ENCODE data around the gene MC1R. TPM values are rescaled to one million over a fixed set of nuclear protein-coding genes. Genes with fewer than 3 reads are reported as not detected.

Gene MC1R
- 4.8 and 6.8 TPM in 2 replicates for total RNA-seq

DNA sequence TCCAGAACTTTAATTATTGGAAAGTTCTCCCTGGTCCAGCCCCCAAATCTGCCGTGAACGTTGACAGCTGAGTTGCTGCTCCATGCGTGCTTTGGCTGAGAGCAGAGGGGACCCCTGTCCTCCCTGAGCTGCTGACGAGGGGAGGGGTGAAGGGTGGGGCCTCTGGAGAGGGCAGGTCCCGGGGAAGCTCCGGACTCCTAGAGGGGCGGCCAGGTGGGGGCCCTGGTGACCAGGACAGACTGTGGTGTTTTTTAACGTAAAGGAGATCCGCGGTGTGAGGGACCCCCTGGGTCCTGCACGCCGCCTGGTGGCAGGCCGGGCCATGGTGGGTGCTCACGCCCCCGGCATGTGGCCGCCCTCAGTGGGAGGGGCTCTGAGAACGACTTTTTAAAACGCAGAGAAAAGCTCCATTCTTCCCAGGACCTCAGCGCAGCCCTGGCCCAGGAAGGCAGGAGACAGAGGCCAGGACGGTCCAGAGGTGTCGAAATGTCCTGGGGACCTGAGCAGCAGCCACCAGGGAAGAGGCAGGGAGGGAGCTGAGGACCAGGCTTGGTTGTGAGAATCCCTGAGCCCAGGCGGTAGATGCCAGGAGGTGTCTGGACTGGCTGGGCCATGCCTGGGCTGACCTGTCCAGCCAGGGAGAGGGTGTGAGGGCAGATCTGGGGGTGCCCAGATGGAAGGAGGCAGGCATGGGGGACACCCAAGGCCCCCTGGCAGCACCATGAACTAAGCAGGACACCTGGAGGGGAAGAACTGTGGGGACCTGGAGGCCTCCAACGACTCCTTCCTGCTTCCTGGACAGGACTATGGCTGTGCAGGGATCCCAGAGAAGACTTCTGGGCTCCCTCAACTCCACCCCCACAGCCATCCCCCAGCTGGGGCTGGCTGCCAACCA lies at the start of gene MC1R:
MC1R (plus strand) TSS at position 410 of the 895 bp plus-strand sequence; CDS start at position 807, 397 bp downstream.
- Mint-ChIP-seq H3K9me3 (no peaks in the 10 kb centered on the region), H3K4me3 (peak within 1 kb of the TSS; percentile 66), H3K27me3 (peaks cover 17% of the 10 kb centered on the region), H3K27ac (no peak within 1 kb of the TSS), H3K4me1 (peaks cover 28% of the 10 kb centered on the region), H3K36me3 (ENCODE audit: low read depth) (no peaks in the 10 kb centered on the region)
- POLR2A ChIA-PET, result interaction anchor here (1.2 to 1.3 kb wide), 3 partner anchors 29 to 63 kb away, joined by 3 to 4 read pairs (median 3); partner anchors contain the start of gene DEF8
- DNase-seq (peak; percentile 40), ATAC-seq (ENCODE audit: low read depth) (peak; percentile 29)
- intact Hi-C loops (cut with micrococcal nuclease), result loop anchor here (1.0 to 2.0 kb wide), 2 partner anchors 30 to 100 kb away; partner anchors contain the start of genes DBNDD1 and DEF8
- TF ChIP-seq, protein P1, sequence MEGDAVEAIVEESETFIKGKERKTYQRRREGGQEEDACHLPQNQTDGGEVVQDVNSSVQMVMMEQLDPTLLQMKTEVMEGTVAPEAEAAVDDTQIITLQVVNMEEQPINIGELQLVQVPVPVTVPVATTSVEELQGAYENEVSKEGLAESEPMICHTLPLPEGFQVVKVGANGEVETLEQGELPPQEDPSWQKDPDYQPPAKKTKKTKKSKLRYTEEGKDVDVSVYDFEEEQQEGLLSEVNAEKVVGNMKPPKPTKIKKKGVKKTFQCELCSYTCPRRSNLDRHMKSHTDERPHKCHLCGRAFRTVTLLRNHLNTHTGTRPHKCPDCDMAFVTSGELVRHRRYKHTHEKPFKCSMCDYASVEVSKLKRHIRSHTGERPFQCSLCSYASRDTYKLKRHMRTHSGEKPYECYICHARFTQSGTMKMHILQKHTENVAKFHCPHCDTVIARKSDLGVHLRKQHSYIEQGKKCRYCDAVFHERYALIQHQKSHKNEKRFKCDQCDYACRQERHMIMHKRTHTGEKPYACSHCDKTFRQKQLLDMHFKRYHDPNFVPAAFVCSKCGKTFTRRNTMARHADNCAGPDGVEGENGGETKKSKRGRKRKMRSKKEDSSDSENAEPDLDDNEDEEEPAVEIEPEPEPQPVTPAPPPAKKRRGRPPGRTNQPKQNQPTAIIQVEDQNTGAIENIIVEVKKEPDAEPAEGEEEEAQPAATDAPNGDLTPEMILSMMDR (IDR thresholded peaks at IDR 0.05), result no peak
- CTCF ChIA-PET, result interaction anchor here (0.9 to 1.8 kb wide), 3 partner anchors 8 to 213 kb away, joined by 3 to 6 read pairs (median 3); no protein-coding TSS in a partner anchor

DNA sequence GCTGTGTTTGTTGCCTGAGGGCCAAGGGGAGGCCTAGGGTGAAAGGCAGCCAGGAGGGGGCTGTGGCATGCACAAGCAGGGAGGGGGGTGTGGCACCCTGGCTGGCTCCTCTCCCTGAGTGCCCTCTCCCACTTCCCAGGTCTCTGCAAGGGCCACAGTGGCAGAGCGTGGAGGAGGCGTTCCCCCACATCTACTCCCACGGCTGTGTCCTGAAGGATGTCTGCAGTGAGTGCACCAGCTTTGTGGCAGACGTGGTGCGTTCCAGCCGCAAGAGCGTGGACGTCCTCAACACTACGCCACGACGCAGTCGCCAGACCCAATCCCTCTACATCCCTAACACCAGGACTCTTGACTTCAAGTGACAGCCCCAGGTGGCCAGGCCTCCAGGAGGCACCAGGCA lies 48.8 kb upstream of the MC1R start:
- H3K27ac Mint-ChIP-seq, result no peak overlapping the region
- ChIA-PET POLR2A (no interaction called here), CTCF (interaction anchor here (1.9 kb wide), 1 partner anchor 9 kb away, joined by 5 read pairs; no protein-coding TSS in a partner anchor)
- H3K4me1 Mint-ChIP-seq, result peaks cover 13% of the 10 kb centered on the region
- ATAC-seq (ENCODE audit: low read depth), result no peak
- no peak overlapping the region for H3K4me3 Mint-ChIP-seq
- intact Hi-C loops (cut with micrococcal nuclease), result loop anchor here (5.0 kb wide), 3 partner anchors 137 to 308 kb away; partner anchors contain the start of genes CDK10 and RPL13
- peaks cover 9% of the 10 kb centered on the region for H3K36me3 Mint-ChIP-seq (ENCODE audit: low read depth)
- no peak for DNase-seq
- H3K27me3 Mint-ChIP-seq, result no peaks in the 10 kb centered on the region
- TF ChIP-seq, protein P1 (IDR thresholded peaks at IDR 0.05), result no peak
- no peaks in the 10 kb centered on the region for H3K9me3 Mint-ChIP-seq

DNA sequence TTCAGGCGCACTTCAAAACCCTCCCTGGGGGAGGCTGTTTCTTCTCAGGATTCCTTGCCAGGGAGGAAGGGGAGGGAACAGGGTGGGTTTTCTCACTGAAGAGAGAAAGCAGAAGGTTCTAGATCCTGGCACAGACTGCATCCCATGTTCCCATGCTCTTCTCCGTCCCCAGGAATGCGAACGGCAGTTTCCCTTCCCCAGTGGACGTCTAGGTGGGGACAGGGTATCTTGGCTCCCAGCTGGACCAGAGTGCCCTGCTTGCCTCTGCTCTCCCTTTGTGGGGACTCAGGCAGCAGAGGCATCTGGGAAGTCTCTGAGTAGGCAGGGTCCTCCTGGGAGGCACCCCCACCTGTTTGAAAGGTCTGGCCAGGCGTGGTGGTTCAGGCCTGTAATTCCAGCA lies 48.2 kb upstream of the MC1R start:
- DNase-seq (no peak), ATAC-seq (ENCODE audit: low read depth) (no peak)
- POLR2A ChIA-PET, result no interaction called here
- Mint-ChIP-seq H3K27me3 (no peaks in the 10 kb centered on the region), H3K27ac (no peak overlapping the region), H3K4me3 (no peak overlapping the region), H3K36me3 (ENCODE audit: low read depth) (peaks cover 13% of the 10 kb centered on the region), H3K4me1 (peaks cover 17% of the 10 kb centered on the region), H3K9me3 (no peaks in the 10 kb centered on the region)
- intact Hi-C loops (cut with micrococcal nuclease), result loop anchor here (5.0 kb wide), 3 partner anchors 137 to 308 kb away; partner anchors contain the start of genes CDK10 and RPL13
- TF ChIP-seq, protein P1 (IDR thresholded peaks at IDR 0.05), result no peak
- CTCF ChIA-PET, result interaction anchor here (1.9 kb wide), 1 partner anchor 9 kb away, joined by 5 read pairs; no protein-coding TSS in a partner anchor

DNA sequence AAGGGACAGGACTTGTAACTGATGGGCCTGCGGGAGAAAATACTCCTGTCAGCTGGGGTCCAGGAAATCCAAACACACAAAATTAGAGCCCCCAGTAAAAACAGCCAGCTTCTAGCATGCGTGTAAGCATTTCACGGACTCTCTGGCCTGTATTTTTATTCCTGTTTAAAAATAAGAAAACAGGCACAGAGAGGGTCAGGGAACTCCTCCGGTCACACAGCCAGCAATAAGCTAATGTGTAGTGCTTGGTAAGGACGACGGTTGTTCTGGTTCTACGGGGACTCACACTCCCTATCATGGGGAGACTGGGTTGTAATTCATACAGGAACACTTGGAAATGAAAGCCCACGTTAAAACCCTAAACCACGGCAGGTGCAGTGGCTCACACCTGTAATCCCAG lies 46.8 kb upstream of the MC1R start:
- ChIA-PET CTCF (no interaction called here), POLR2A (interaction anchor here (1.0 kb wide), 1 partner anchor 11 kb away, joined by 3 read pairs; no protein-coding TSS in a partner anchor)
- no peak for DNase-seq
- Mint-ChIP-seq H3K9me3 (no peaks in the 10 kb centered on the region), H3K27ac (no peak overlapping the region), H3K4me3 (no peak overlapping the region), H3K4me1 (peaks cover 17% of the 10 kb centered on the region), H3K36me3 (ENCODE audit: low read depth) (peaks cover 13% of the 10 kb centered on the region), H3K27me3 (no peaks in the 10 kb centered on the region)
- no peak for ATAC-seq (ENCODE audit: low read depth)
- TF ChIP-seq, protein P1 (IDR thresholded peaks at IDR 0.05), result no peak
- intact Hi-C loops (cut with micrococcal nuclease), result loop anchor here (5.0 kb wide), 3 partner anchors 135 to 310 kb away; partner anchors contain the start of genes CDK10 and RPL13
